Ovary (tissue), 9 donors: ENCODE measurements around the gene LTK. TPM values are rescaled to one million over a fixed set of nuclear protein-coding genes. Genes with fewer than 3 reads are reported as not detected.

Experiments used
- DNase-seq, 5 donors: peaks; one replicate each; pipeline ENCODE4 v3.0.0-alpha.2; 2019 to 2020
- H3K27ac ChIP-seq, 2 donors: fragments of 200-600 bp; one replicate each; pipeline versions ENCODE4 v1.5.1 to v1.8.0; 2019 to 2022
- H3K27me3 ChIP-seq: fragments of 200-600 bp; one replicate; pipeline ENCODE4 v1.8.0; 2022
- H3K36me3 ChIP-seq: fragments of 200-600 bp; sonication (generic); one replicate; pipeline ENCODE4 v1.5.1; 2019
- H3K4me1 ChIP-seq: one replicate; pipeline ENCODE4 v1.8.1; 2013; ENCODE audit warnings: mild to moderate bottlenecking, moderate library complexity; ENCODE audit not compliant: insufficient read depth
- H3K4me3 ChIP-seq: fragments of 200-600 bp; sonication (generic); one replicate; pipeline ENCODE4 v1.5.1; 2017
- H3K9me3 ChIP-seq, 2 donors: fragments of 200-600 bp in 1 of 2; sonication (generic) in 1 of 2; one replicate each; pipeline versions ENCODE4 v1.5.1 to v1.8.1; 2013 to 2019; ENCODE audit warnings: mild to moderate bottlenecking in 1 of 2, moderate library complexity in 1 of 2
- EP300 ChIP-seq: sonication (generic); formaldehyde crosslinking; IDR thresholded peaks from one replicate; pipeline ENCODE4 v1.6.1; 2017; ENCODE audit warnings: antibody characterized with exemption
- POLR2A ChIP-seq: fragments of 450-650 bp; IDR thresholded peaks from one replicate; pipeline ENCODE4 v1.6.1; 2017; ENCODE audit warnings: antibody characterized with exemption, mild to moderate bottlenecking, moderate library complexity
- WGBS, 3 donors: extraction: QIAGEN DNeasy Blood & Tissue Kit in 1 of 3; methylation state at CpG; one replicate each; pipeline versions ENCODE4 v1.1.5 to v1.1.7; 2013 to 2017; 5-methylcytosine and 5-hydroxymethylcytosine counted together
- intact Hi-C, 4 donors: fragments of 100-400 bp; cut with DNase I; formaldehyde crosslinking; loops; one replicate each; pipeline versions ENCODE4 v1.11.0 to v1.15.1; 2022 to 2023
- polyA plus RNA-seq, 2 donors: library from polyadenylated mRNA; stranded (reverse); fragments of 200-250 nt in 1 of 2; fragments of 350-450 nt in 1 of 2; fragmentation: Illumina TruSeq in 1 of 2; extraction: RNeasy Lipid Tissue Mini Kit (QIAGEN cat#74804) in 1 of 2; gene quantifications; one replicate each; pipeline ENCODE4 v1.2.3, GENCODE V29; 2013 to 2014
- total RNA-seq, 7 donors: library from RNA; depleted of rRNA in 2 of 7; stranded (reverse); fragments of >200 nt in 2 of 7; fragmentation: NEBNext Ultra II Directional in 3 of 7; extraction: Animal tissue kit (Norgen Biotek cat#: 25700) in 3 of 7; gene quantifications; one replicate each; pipeline versions ENCODE4 v1.1.0 to v1.2.4, GENCODE V29; 2016 to 2023
- TF ChIP-seq, protein P1 (sequence below), 3 donors: fragments of 450-650 bp in 2 of 3; fragments of 200-600 bp in 1 of 3; IDR thresholded peaks; one replicate each; pipeline versions ENCODE4 v1.5.1 to v1.8.0; 2016 to 2022; ENCODE audit warnings: antibody characterized with exemption in 3 of 3, mild to moderate bottlenecking in 1 of 3
- donor health status: DM: no; HTN: no; CAD: no; lungs with moderate emphysema.
- donor health status: DM: no; HTN: no; CAD: no.
- donor health status: Bipolar disorder and iron deficiency.
- donor health status: DM: yes; HTN: yes; CAD: no.
- donor health status: DM: no; HTN: no; CAD: no.
- donor health status: DM: yes; HTN: yes; CAD: no.

LTK gene
- total and polyA plus RNA-seq, 9 donors: 0.17 to 0.46 (median 0.30) TPM; not detected in 4

DNA sequence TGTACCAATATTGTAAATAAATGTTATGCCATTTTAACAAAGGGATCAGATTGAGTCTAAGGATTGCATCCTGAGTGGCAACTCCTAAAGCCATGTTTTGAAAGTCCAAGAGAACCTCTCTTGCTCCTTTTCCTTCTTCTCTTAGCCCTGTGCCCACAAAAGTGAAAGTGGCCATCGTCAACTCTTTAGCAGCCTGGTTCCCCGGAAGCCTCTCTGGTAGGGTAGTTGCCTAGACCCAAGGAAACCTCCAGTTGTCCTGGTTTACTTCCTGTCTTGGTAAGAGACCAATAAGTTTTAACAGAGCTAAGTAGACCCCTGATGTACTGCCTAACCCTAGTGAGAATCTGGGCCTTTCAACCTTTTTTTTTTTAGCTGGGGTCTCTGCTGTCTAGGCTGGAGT is 30.1 kb downstream of the LTK start:
- H3K9me3 ChIP-seq: no peaks in the 10 kb centered on the region
- no peaks in the 10 kb centered on the region for H3K27me3 ChIP-seq
- 92 to 98% (median 95%) methylated on average over 2 of the region's 2 CpGs for WGBS, 3 donors
- H3K4me3 ChIP-seq: no peak overlapping the region
- no peak overlapping the region for H3K27ac ChIP-seq
- H3K4me1 ChIP-seq: no peaks in the 10 kb centered on the region
- intact Hi-C loops: no loop called here
- DNase-seq: no peak
- H3K36me3 ChIP-seq: no peaks in the 10 kb centered on the region
- TF ChIP-seq, protein P1, sequence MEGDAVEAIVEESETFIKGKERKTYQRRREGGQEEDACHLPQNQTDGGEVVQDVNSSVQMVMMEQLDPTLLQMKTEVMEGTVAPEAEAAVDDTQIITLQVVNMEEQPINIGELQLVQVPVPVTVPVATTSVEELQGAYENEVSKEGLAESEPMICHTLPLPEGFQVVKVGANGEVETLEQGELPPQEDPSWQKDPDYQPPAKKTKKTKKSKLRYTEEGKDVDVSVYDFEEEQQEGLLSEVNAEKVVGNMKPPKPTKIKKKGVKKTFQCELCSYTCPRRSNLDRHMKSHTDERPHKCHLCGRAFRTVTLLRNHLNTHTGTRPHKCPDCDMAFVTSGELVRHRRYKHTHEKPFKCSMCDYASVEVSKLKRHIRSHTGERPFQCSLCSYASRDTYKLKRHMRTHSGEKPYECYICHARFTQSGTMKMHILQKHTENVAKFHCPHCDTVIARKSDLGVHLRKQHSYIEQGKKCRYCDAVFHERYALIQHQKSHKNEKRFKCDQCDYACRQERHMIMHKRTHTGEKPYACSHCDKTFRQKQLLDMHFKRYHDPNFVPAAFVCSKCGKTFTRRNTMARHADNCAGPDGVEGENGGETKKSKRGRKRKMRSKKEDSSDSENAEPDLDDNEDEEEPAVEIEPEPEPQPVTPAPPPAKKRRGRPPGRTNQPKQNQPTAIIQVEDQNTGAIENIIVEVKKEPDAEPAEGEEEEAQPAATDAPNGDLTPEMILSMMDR (IDR thresholded peaks at IDR 0.05): no peak

DNA sequence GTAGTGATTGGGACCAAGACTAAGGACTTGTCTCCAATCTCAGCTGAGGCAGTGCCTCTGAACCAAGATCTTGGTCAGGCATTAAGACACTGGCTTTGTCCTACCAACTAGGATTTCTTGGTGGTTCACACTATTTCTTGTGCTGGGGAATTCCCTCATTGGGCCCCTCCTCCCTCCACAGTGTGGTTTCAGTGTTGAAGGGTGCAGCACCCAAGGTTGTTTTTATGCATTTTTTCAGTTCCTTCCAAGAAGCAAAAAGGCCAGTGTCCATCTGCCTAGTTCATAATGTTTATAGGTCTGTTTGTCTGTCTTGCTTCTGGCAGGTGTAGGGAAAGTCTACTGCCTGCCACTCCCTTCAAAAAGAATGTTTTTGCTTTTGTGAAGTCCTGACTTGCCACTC is 30.5 kb downstream of the LTK start:
- intact Hi-C loops: no loop called here
- H3K27me3 ChIP-seq: no peaks in the 10 kb centered on the region
- H3K9me3 ChIP-seq: no peaks in the 10 kb centered on the region
- DNase-seq: no peak
- TF ChIP-seq EP300 (no peak), POLR2A (no peak)
- TF ChIP-seq, protein P1 (IDR thresholded peaks at IDR 0.05): no peak
- H3K4me1 ChIP-seq: no peaks in the 10 kb centered on the region
- H3K36me3 ChIP-seq: no peaks in the 10 kb centered on the region
- no peak overlapping the region for H3K4me3 ChIP-seq
- no peak overlapping the region for H3K27ac ChIP-seq

DNA sequence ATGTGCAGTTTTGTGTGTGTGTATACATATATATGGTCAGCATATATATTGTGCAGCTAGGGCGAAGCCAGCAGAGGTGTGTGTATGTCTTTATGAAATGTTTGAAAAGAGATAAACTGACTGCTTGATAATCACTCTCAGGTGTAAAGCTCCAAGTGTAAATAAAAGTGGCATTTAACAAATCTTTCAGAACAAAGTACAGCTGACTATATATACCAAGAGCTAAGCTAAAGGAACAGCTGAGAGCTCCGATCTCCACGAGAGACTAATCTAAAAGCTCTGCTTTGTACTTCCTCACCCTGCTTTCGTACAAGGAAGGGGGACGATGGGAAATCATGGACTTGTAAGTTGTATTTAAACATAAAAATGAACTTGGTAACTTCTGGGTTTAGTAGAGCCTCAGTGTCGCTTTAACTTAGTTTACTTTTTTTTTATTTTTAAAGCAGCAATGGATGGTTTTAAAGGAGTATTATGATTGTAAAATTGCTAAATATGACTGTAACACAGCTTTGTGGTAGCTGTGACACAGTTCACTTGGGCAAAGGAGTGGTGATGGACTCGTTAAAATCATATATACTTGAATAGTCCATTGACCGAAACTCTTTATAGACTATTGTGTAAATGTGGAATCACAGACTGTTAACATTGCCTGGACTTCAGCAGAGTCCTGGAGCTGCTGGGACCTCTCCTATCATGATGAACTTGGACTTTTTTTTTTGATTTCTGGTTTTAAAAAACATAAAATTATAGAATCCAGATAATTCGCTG is 31.3 kb downstream of the LTK start:
- H3K36me3 ChIP-seq: no peaks in the 10 kb centered on the region
- DNase-seq: no peak

DNA sequence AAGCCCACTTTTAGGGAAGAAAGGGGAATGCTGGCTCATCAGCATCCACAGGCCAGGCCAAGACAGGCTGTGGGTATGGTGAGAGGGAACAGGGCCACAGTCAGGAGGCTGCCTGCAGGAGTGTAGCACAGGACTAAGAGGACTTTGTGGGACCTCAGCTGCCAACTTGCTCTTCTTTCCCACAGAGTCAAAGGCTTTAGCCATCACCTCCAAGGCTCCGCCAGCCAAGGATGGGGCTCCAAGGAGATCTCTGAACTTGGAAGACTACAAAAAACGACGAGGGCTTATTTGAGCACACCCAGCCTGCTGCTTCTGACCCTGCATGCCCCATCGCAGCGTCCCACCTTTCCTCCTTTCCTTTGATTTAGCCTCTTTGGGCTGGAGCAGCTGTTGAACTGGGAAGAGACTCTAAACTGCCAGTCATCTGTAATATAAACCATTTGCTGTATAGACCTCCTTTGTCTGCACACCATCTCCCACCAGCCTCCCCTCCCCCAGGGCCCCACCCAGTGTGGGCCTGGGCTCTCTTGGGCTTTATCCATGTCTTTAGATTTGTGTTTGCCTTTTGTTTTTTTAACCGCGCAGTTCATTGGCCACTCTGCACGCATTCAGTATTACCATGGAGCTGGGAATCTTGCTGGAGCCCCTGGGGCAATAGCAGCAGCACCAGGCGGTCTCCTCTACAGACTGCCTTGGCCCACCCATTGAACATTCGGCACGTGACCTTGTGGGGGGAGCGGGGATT is 33.1 kb downstream of the LTK start:
- H3K4me1 ChIP-seq: no peaks in the 10 kb centered on the region
- H3K27ac ChIP-seq: no peak overlapping the region
- 92 to 95% (median 94%) methylated on average over 12 of the region's 12 CpGs for WGBS, 3 donors
- no peak for DNase-seq
- H3K4me3 ChIP-seq: no peak overlapping the region
- intact Hi-C loops: no loop called here
- no peaks in the 10 kb centered on the region for H3K36me3 ChIP-seq
- no peaks in the 10 kb centered on the region for H3K27me3 ChIP-seq
- TF ChIP-seq EP300: no peak
- no peak for TF ChIP-seq POLR2A
- TF ChIP-seq, protein P1 (IDR thresholded peaks at IDR 0.05): no peak
- H3K9me3 ChIP-seq: no peaks in the 10 kb centered on the region

More for the DNA sequence above, 31.3 kb downstream of the LTK start:
- Histone ChIP-seq H3K4me1 (no peaks in the 10 kb centered on the region), H3K27me3 (no peaks in the 10 kb centered on the region), H3K4me3 (no peak overlapping the region), H3K9me3 (no peaks in the 10 kb centered on the region), H3K27ac (no peak overlapping the region)
- TF ChIP-seq, protein P1 (IDR thresholded peaks at IDR 0.05): no peak
- TF ChIP-seq POLR2A (no peak), EP300 (no peak)
- WGBS, 3 donors: 95 to 96% (median 95%) methylated on average over 9 of the region's 9 CpGs
- intact Hi-C loops: no loop called here
